GM21529 (cell line): Measurements from ENCODE around the gene ZNF865.
A peak's percentile ranks its signal among the peaks of the same experiment; 100 is the strongest.
"Not testable (repeated sequence)": the region's sequence is repeated elsewhere in the genome, so short reads cannot be mapped to it uniquely, and the experiment has no call there.

Experiments used
- ATAC-seq: cut with Tn5 transposase; IDR thresholded peaks from one replicate; pipeline ENCODE4 v1.9.1; 2021; ENCODE audit not compliant: unreplicated experiment

The ZNF865 gene

GRCh38 chr19:55605637-55606470 is at the start of gene ZNF865:
ZNF865 (plus strand) TSS chr19:55605647; CDS start chr19:55613619, 7,972 bp downstream.
- ATAC-seq, result peak; percentile 1

GRCh38 chr19:55559684-55560083 is 45.8 kb upstream of the ZNF865 start:
- no peak for ATAC-seq

GRCh38 chr19:55563261-55563690 is 42.2 kb upstream of the ZNF865 start:
- ATAC-seq, result no peak

GRCh38 chr19:55566823-55567222 is 38.6 kb upstream of the ZNF865 start:
- no peak for ATAC-seq

GRCh38 chr19:55567708-55568328 is 37.6 kb upstream of the ZNF865 start:
- no peak for ATAC-seq

GRCh38 chr19:55569477-55569876 is 36.0 kb upstream of the ZNF865 start:
- not testable (repeated sequence) for ATAC-seq

GRCh38 chr19:55573929-55574328 is 31.5 kb upstream of the ZNF865 start:
- not testable (repeated sequence) for ATAC-seq

GRCh38 chr19:55576746-55577145 is 28.7 kb upstream of the ZNF865 start:
- ATAC-seq, result no peak

- ATAC-seq, result no peak
These were observed 27.3 kb upstream of the ZNF865 start for GRCh38 chr19:55578031-55578760.

GRCh38 chr19:55578761-55579747 is 26.4 kb upstream of the ZNF865 start:
- ATAC-seq, result no peak

GRCh38 chr19:55579766-55580621 is 25.5 kb upstream of the ZNF865 start:
- ATAC-seq, result peak; percentile 23

- ATAC-seq, result peak; percentile 43
These were observed 24.8 kb upstream of the ZNF865 start, which contains the start of gene ZNF579 for GRCh38 chr19:55580628-55581144. ZNF579 (minus strand) TSS chr19:55580848; CDS start chr19:55579639, 1,209 bp downstream.

GRCh38 chr19:55581145-55581822 is 24.2 kb upstream of the ZNF865 start:
- no peak for ATAC-seq

- ATAC-seq, result no peak
These were observed 23.6 kb upstream of the ZNF865 start for GRCh38 chr19:55581823-55582223.

GRCh38 chr19:55582284-55582683 is 23.2 kb upstream of the ZNF865 start:
- not testable (repeated sequence) for ATAC-seq

GRCh38 chr19:55583897-55584296 is 21.6 kb upstream of the ZNF865 start:
- ATAC-seq, result not testable (repeated sequence)

- ATAC-seq, result no peak
These were observed 20.6 kb upstream of the ZNF865 start for GRCh38 chr19:55584871-55585270.

GRCh38 chr19:55585658-55586339 is 19.6 kb upstream of the ZNF865 start:
- ATAC-seq, result no peak
